Retinal pigment epithelial cell (primary cell): ENCODE measurements around the gene APOL2.
"Not testable (repeated sequence)": the region's sequence is repeated elsewhere in the genome, so short reads cannot be mapped to it uniquely, and the experiment has no call there.

Experiments used
- DNase-seq: peaks from one replicate; pipeline ENCODE4 v3.0.0-alpha.2; 2010; ENCODE audit warnings: low read depth
- H3K4me3 ChIP-seq: 2 replicates; pipeline ENCODE4 v1.5.1; 2011; ENCODE audit warnings: mild to moderate bottlenecking, low read length, control low read depth, moderate library complexity
- TF ChIP-seq, protein P1 (sequence below): conservative IDR thresholded peaks from 2 replicates; pipeline ENCODE4 v1.5.1; 2011; ENCODE audit warnings: low read depth, low read length, control low read depth, inconsistent platforms

Gene APOL2

DNA sequence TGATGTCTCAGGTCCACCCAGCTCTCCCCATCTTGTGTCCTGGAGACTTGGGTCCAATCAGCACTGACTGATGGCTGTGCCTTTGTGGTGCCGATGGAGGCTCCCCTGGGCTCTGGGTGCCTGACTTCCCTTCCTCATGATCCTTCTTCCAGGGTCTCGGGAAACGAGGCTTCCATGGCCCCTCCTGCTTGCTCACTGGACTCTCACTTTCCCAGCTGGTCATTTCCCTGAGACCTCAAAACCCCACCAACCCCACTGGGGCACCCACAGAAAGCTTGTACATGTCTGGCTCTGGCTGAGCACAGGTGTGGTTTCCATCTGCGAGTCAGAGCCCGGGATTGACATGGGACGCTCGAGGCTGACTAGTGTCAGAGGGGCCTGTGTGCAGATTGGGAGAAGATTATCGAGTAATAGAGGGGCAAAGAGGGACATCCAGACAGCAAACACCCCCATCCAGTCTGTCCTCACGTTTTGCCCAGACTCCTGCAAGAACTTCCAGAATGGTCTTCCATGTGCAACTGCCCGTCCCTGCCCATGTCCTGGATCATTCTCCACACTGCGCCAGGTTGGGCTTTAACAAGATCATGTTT is 28.7 kb upstream of the APOL2 start:
- TF ChIP-seq, protein P1, sequence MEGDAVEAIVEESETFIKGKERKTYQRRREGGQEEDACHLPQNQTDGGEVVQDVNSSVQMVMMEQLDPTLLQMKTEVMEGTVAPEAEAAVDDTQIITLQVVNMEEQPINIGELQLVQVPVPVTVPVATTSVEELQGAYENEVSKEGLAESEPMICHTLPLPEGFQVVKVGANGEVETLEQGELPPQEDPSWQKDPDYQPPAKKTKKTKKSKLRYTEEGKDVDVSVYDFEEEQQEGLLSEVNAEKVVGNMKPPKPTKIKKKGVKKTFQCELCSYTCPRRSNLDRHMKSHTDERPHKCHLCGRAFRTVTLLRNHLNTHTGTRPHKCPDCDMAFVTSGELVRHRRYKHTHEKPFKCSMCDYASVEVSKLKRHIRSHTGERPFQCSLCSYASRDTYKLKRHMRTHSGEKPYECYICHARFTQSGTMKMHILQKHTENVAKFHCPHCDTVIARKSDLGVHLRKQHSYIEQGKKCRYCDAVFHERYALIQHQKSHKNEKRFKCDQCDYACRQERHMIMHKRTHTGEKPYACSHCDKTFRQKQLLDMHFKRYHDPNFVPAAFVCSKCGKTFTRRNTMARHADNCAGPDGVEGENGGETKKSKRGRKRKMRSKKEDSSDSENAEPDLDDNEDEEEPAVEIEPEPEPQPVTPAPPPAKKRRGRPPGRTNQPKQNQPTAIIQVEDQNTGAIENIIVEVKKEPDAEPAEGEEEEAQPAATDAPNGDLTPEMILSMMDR = no peak
- no peak for DNase-seq
- no peak overlapping the region for H3K4me3 ChIP-seq

- TF ChIP-seq, protein P1 = no peak
- no peak overlapping the region for H3K4me3 ChIP-seq
- DNase-seq = no peak
Measured at GRCh38 chr22:36267058-36267457, 27.7 kb upstream of the APOL2 start.

- H3K4me3 ChIP-seq, DNase-seq: not testable (repeated sequence)
Measured at GRCh38 chr22:36263886-36264664, 24.7 kb upstream of the APOL2 start.

- not testable (repeated sequence) for DNase-seq, H3K4me3 ChIP-seq
Measured at GRCh38 chr22:36263216-36263673, 23.9 kb upstream of the APOL2 start.

DNA sequence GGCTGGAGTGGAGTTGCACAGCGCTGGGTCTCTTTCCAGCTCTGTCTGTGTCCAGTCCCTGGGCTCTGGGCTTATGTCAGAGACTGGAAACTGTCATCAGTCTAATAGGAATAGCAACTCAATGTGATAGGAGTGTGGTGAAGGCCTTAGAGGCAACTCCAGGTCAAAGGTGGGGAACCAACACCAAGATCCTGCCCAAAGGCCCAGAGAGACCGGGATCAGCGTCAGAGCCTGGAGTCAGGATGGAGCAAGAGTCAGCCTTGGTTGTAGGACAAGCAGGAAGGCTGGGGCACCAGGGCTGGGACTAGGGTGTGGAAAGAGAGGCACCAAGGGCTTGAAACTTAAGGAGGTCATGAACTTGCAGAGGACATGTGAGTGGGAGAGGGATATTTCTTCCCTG is 23.0 kb upstream of the APOL2 start:
- not testable (repeated sequence) for DNase-seq, H3K4me3 ChIP-seq

GRCh38 chr22:36261675-36262074 is 22.3 kb upstream of the APOL2 start:
- H3K4me3 ChIP-seq, DNase-seq: not testable (repeated sequence)
- TF ChIP-seq, protein P1 = peak; percentile 12

- H3K4me3 ChIP-seq = peak overlapping the region; percentile 10
- DNase-seq = no peak
- TF ChIP-seq, protein P1 = no peak
Measured at GRCh38 chr22:36259615-36260300, 20.4 kb upstream of the APOL2 start.

DNA sequence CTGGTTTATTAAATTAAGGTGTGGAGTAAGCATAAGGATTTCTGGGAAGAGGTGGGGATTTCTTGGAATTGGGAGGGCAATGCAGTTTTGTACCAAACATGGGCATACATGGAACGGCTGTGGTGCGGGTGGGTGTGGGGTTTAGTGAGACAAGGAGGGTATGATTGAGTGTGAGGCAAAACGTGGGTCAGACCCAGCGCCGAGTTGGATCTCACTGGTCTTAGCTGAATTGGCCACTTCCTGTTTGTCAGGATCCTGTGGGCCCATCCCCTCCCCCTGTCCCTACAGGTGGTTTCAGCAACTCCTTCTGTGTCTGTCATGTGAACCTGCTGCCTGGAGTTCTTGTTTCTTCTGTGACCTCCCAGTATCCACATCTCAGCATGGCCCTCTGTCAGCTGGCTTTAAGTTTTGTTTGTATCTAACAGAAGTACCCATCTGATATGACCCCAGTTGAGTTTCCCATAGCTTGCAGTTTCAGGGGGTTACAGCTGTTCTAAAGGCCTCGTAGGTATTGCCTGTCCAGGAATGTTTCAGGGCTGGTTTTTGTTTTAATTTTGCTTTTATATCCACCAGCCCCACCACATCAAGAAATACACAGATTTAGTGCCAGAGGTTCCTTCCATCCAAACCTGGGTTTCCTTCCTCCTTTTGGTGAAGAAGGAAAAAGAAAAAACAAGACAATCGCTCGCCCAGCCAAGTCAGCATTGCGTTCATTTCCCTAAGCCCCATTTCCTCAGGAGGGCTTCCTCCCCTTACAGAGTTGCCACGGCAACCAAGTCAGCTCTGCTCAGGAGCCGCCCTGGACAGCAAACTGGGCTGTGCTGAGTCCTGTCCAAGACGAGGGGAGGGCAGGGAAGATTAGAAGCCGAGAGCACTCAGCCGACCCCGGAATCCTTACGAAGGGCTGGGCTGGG is 19.6 kb upstream of the APOL2 start:
- TF ChIP-seq, protein P1 = no peak
- peak overlapping the region; percentile 10 for H3K4me3 ChIP-seq
- DNase-seq = no peak
